ENCODE measurements around the gene RAB31.

The RAB31 gene

DNA sequence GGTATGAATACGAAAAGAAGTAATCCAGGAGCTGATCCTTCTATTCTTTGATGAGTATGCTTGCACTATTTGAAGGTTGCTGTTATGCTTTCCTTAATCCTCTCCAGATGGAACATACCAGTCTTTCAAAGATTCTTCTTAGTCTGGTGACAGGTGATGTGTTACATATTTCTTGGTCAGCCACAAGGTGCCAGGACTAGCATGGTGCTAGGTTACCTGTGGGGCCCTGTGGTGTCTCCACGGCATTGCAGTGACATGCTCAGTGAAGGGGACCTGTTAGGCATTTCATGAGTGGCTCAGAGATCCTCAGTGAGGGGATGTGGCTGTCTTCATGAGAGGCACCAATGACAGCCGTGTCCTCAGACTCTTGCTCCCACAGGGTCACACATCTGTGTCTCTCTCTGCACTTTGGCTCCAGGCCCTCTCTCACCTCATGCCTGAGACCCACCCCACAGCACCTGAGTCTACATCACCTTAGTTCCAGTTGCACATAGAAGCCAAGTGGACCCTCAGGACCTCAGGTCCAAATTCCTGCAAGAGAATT is 13.1 kb upstream of the RAB31 start:
- DNase-seq (ENCODE audit: extremely low read depth, low read depth) = no peak
- TF ChIP-seq, protein P1, sequence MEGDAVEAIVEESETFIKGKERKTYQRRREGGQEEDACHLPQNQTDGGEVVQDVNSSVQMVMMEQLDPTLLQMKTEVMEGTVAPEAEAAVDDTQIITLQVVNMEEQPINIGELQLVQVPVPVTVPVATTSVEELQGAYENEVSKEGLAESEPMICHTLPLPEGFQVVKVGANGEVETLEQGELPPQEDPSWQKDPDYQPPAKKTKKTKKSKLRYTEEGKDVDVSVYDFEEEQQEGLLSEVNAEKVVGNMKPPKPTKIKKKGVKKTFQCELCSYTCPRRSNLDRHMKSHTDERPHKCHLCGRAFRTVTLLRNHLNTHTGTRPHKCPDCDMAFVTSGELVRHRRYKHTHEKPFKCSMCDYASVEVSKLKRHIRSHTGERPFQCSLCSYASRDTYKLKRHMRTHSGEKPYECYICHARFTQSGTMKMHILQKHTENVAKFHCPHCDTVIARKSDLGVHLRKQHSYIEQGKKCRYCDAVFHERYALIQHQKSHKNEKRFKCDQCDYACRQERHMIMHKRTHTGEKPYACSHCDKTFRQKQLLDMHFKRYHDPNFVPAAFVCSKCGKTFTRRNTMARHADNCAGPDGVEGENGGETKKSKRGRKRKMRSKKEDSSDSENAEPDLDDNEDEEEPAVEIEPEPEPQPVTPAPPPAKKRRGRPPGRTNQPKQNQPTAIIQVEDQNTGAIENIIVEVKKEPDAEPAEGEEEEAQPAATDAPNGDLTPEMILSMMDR (IDR thresholded peaks at IDR 0.05; ENCODE audit: low read depth, low read length) = no peak

DNA sequence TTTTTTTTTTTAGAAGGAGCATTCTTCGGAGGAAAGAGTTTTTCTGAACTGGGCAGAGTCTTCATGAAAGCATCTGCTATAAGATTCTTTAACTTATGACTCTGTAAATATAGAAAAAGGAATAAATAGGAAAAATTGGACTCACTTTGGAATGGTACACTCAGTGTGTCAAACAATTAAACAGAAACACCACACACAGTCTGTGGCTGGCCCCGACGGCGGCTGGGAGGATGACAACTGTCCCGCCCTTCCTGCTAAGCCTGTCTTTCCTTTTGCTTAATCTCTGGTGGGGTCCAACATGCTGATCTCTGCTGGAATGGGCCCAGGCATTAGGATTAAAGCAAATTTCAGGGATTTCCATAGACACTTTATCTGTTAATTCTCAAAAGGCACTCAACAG is 12.5 kb upstream of the RAB31 start:
- DNase-seq (ENCODE audit: extremely low read depth, low read depth) = no peak
- TF ChIP-seq, protein P1 (IDR thresholded peaks at IDR 0.05; ENCODE audit: low read depth, low read length) = no peak

DNA sequence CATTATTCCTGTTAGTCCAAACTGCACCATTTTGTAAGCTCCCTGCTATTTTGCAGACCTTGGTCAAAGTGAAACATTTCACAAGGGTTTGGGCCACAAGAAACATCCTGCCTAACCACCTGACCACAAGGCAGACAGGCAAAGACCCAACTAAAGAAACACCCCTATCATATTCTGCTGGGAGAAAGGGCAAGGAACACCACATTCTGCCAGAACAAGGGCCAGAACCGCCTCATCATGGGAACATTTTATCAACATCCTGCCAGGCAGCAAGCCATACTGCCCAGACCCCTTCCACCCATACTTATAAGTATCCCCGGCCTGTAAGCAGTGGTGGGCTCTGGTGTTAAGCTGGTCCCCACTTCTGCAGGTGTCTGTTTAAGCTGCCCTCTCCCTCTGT is 12.0 kb upstream of the RAB31 start:
- DNase-seq (ENCODE audit: extremely low read depth, low read depth) = no peak
- TF ChIP-seq, protein P1 (IDR thresholded peaks at IDR 0.05; ENCODE audit: low read depth, low read length) = no peak

DNA sequence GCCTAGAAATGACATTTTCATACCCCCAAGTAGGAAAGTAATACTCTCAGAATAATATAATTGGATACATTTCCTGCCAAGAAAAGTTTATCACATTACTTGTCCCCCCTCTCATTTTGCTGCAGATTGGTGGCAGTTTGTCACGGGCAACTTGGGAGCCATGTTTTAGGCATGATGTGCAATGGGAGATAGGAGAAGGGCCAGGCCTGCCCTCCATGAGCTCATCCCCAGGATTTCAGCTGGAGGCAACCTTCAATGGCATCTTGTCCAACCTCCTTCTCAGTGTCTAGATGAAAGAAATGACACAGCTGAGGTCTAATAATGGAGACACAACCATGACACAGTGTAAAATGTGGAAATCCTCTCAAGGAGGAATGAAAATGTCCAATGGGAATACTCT is 11.4 kb upstream of the RAB31 start:
- no peak for DNase-seq (ENCODE audit: extremely low read depth, low read depth)
- TF ChIP-seq, protein P1 (IDR thresholded peaks at IDR 0.05; ENCODE audit: low read depth, low read length) = no peak

DNA sequence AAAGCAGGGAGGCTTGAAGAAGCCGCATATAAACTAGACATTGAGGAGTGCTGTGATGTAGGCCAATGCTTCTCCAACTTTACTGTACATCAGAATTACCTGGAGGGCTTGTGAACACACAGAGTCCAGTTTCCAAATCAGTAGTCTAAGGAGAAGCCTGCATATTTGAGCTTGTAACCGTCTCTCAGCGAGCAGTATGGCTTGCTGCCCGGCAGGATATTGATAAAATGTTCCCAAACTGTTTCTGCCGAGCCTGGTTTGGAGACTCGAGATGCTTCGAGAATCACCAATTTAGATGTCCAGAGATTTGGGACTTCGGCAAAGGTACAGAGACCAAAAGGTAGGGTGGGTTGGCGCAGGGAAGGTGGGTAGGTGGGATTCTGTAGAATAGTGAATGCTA is 11.0 kb upstream of the RAB31 start:
- TF ChIP-seq, protein P1 (IDR thresholded peaks at IDR 0.05; ENCODE audit: low read depth, low read length) = no peak
- no peak for DNase-seq (ENCODE audit: extremely low read depth, low read depth)

DNA sequence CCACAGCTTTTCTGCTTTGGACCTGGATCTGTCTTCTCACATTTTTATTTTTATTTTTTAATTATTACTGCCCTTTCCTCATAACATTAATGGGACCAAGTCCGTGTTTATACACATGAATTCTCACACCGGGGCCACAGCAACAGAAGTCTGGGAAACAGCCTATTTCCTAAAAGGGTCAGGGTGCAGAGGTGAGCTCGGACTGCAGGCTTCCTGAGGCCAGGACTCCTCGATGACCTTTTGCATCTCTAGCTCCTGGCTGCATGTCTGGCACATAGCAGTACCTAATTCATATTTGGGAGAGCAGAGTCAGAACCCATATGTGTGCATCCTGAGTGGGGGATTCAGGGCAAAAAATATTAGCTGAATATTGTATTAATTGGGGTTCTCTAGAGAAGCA is 9.6 kb upstream of the RAB31 start:
- no peak for DNase-seq (ENCODE audit: extremely low read depth, low read depth)

DNA sequence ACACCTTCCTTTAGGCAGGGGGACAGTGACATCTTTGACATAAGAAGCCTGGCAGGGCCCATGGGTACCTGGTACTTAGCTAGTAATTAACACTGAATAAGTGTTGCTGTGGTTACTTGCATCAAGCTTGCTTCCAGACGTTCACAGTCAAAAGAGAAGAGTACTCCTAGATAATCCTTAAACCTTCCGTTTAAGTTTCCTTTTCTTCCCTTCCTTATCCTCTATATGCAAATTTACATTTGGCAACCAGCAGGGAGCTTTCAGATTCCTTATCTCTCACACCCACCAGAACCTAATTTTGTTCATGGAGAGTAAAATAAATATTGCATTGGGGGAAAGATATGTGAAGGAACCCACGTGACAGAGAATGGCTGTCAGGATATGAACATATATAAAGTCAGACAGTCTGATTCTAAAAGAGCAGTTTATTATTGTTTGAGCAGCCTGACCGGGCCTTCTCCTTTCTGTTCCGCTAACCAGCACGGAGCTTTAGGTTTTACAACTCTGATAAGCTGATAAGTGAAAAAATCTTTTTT is 7.8 kb upstream of the RAB31 start:
- no peak for DNase-seq (ENCODE audit: extremely low read depth, low read depth)
- TF ChIP-seq, protein P1 (IDR thresholded peaks at IDR 0.05; ENCODE audit: low read depth, low read length) = no peak

More for the DNA sequence above, 9.6 kb upstream of the RAB31 start:
- TF ChIP-seq, protein P1 (IDR thresholded peaks at IDR 0.05; ENCODE audit: low read depth, low read length) = no peak

Data from AG09319 (cell line).